Measurements from ENCODE around the gene SUGCT.

The SUGCT gene

GRCh38 chr7:40802497-40802896 is 667.7 kb downstream of the SUGCT start:
- no peak for DNase-seq (ENCODE audit: low read depth in 1 of 2, low spot score in 1 of 2)

GRCh38 chr7:40804477-40805215 is 669.8 kb downstream of the SUGCT start:
- no peak for DNase-seq (ENCODE audit: low read depth in 1 of 2, low spot score in 1 of 2)

- no peak for DNase-seq (ENCODE audit: low read depth in 1 of 2, low spot score in 1 of 2)
These were observed 670.6 kb downstream of the SUGCT start for GRCh38 chr7:40805361-40805760.

GRCh38 chr7:40808378-40808942 is 673.7 kb downstream of the SUGCT start:
- DNase-seq (ENCODE audit: low read depth in 1 of 2, low spot score in 1 of 2) = no peak

- DNase-seq (ENCODE audit: low read depth in 1 of 2, low spot score in 1 of 2) = no peak
These were observed 675.5 kb downstream of the SUGCT start for GRCh38 chr7:40810274-40810673.

- DNase-seq (ENCODE audit: low read depth in 1 of 2, low spot score in 1 of 2) = no peak
These were observed 676.9 kb downstream of the SUGCT start for GRCh38 chr7:40811666-40812065.

- DNase-seq (ENCODE audit: low read depth in 1 of 2, low spot score in 1 of 2) = no peak
These were observed 680.2 kb downstream of the SUGCT start for GRCh38 chr7:40815022-40815421.

GRCh38 chr7:40815512-40815911 is 680.7 kb downstream of the SUGCT start:
- no peak for DNase-seq (ENCODE audit: low read depth in 1 of 2, low spot score in 1 of 2)

GRCh38 chr7:40822861-40823260 is 688.1 kb downstream of the SUGCT start:
- no peak for DNase-seq (ENCODE audit: low read depth in 1 of 2, low spot score in 1 of 2)

- DNase-seq (ENCODE audit: low read depth in 1 of 2, low spot score in 1 of 2) = no peak
These were observed 689.7 kb downstream of the SUGCT start for GRCh38 chr7:40824461-40824860.

GRCh38 chr7:40826411-40827221 is 691.8 kb downstream of the SUGCT start:
- no peak for DNase-seq (ENCODE audit: low read depth in 1 of 2, low spot score in 1 of 2)

- DNase-seq (ENCODE audit: low read depth in 1 of 2, low spot score in 1 of 2) = no peak
These were observed 692.6 kb downstream of the SUGCT start for GRCh38 chr7:40827222-40828085.

- no peak for DNase-seq (ENCODE audit: low read depth in 1 of 2, low spot score in 1 of 2)
These were observed 694.1 kb downstream of the SUGCT start for GRCh38 chr7:40828686-40829600.

GRCh38 chr7:40833191-40833887 is 698.5 kb downstream of the SUGCT start:
- no peak for DNase-seq (ENCODE audit: low read depth in 1 of 2, low spot score in 1 of 2)

GRCh38 chr7:40833888-40834234 is 699.1 kb downstream of the SUGCT start:
- DNase-seq (ENCODE audit: low read depth in 1 of 2, low spot score in 1 of 2) = no peak

- DNase-seq (ENCODE audit: low read depth in 1 of 2, low spot score in 1 of 2) = no peak
These were observed 701.4 kb downstream of the SUGCT start for GRCh38 chr7:40836218-40836617.

GRCh38 chr7:40839881-40840280 is 705.1 kb downstream of the SUGCT start:
- no peak for DNase-seq (ENCODE audit: low read depth in 1 of 2, low spot score in 1 of 2)

GRCh38 chr7:40840990-40841389 is 706.2 kb downstream of the SUGCT start:
- DNase-seq (ENCODE audit: low read depth in 1 of 2, low spot score in 1 of 2) = no peak

GRCh38 chr7:40842641-40843040 is 707.8 kb downstream of the SUGCT start:
- no peak for DNase-seq (ENCODE audit: low read depth in 1 of 2, low spot score in 1 of 2)
